ENCODE measurements around the gene AHI1. TPM values are rescaled to one million over a fixed set of nuclear protein-coding genes. Genes with fewer than 3 reads are reported as not detected.

Gene AHI1
- total RNA-seq, 3 donors from 2014 or later, result 17.7 to 34.7 (median 26.5) TPM

DNA sequence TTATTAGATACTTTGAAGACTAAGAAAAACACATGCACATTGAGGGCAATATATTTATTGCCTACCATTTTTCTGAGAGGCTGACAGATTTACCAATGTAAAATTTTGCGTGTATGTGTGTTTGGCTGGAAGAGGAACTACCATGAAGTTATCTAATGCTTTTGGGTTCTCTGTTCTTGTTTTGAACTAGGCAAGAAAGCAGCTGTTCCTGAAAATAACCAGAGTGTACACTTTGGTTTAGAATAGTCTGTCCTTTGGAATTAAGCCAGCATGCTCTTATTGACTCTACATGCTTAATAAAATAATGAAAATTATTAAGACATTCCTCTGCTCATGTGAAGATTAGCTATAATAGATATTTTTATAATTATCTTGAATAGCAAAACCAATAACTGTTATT is 187.2 kb downstream of the AHI1 start:
- Histone ChIP-seq H3K4me1 (ENCODE audit: low read depth) (no peaks in the 10 kb centered on the region), H3K36me3 (ENCODE audit: low read depth) (no peaks in the 10 kb centered on the region), H3K4me3 (no peak overlapping the region), H3K9me3 (no peaks in the 10 kb centered on the region)
- ATAC-seq, result no peak
- TF ChIP-seq, protein P1, sequence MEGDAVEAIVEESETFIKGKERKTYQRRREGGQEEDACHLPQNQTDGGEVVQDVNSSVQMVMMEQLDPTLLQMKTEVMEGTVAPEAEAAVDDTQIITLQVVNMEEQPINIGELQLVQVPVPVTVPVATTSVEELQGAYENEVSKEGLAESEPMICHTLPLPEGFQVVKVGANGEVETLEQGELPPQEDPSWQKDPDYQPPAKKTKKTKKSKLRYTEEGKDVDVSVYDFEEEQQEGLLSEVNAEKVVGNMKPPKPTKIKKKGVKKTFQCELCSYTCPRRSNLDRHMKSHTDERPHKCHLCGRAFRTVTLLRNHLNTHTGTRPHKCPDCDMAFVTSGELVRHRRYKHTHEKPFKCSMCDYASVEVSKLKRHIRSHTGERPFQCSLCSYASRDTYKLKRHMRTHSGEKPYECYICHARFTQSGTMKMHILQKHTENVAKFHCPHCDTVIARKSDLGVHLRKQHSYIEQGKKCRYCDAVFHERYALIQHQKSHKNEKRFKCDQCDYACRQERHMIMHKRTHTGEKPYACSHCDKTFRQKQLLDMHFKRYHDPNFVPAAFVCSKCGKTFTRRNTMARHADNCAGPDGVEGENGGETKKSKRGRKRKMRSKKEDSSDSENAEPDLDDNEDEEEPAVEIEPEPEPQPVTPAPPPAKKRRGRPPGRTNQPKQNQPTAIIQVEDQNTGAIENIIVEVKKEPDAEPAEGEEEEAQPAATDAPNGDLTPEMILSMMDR (IDR thresholded peaks at IDR 0.05), result no peak
- no peak for DNase-seq
- intact Hi-C loops (cut with DNase I, micrococcal nuclease), result no loop called here

DNA sequence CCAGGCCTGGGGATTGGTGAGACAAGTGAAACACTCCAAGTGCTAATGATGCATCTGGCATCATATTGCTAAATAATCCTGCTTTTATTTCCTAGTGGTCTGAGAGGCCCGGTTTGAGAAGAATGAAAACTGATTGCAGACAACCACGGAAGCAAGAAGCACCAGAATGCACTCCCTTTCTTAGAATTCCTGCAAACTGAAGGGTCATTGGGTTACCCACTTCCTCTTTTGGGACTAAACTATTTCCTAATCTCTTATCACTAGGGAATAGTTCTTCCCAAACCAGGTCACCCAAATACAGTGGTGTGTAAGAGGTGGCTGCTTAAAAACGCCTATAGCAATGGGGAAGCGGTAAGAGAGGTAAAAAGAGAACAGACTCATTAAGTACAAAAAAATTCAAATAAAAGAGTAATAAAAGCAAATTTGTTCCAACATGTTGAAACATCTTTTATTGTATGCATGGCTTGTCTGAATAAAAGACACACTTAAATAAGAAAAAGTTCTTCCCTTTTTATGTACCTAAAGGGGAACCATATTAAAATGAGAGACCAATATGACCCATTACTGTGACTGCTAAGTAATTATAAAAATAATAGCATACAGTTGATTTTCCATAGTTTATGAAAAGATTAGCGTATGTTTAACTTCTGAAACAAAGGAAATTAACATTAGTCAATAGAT is 190.7 kb downstream of the AHI1 start:
- no peak overlapping the region for H3K4me3 ChIP-seq
- TF ChIP-seq, protein P1 (IDR thresholded peaks at IDR 0.05), result no peak
- no peak for DNase-seq
- H3K4me1 ChIP-seq (ENCODE audit: low read depth), result no peaks in the 10 kb centered on the region
- no peaks in the 10 kb centered on the region for H3K36me3 ChIP-seq (ENCODE audit: low read depth)
- no peak for ATAC-seq
- H3K9me3 ChIP-seq, result no peaks in the 10 kb centered on the region
- intact Hi-C loops (cut with DNase I, micrococcal nuclease), result no loop called here

DNA sequence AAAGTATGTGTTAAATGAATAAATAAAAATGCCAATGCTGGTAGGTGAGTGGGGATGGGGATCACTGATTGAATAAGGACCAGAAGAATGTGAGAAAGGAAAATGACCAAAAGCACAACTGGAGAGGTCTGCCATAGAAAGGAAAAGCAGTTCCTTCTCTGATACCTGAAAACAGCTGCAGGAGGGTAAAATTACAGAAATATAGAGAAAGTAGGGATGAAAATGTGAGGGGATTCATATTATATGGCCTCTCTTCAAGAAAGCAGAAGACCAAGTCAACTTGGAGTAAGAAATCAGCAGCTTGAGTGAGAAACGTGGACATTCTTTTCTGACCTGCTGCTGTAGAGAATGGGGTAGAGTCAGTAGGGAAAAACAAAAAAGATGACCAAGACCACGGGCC is 191.4 kb downstream of the AHI1 start:
- intact Hi-C loops (cut with DNase I, micrococcal nuclease), result no loop called here
- no peaks in the 10 kb centered on the region for H3K4me1 ChIP-seq (ENCODE audit: low read depth)
- no peak overlapping the region for H3K4me3 ChIP-seq
- DNase-seq, result no peak
- no peaks in the 10 kb centered on the region for H3K9me3 ChIP-seq
- no peak for ATAC-seq
- TF ChIP-seq, protein P1 (IDR thresholded peaks at IDR 0.05), result no peak
- H3K36me3 ChIP-seq (ENCODE audit: low read depth), result no peaks in the 10 kb centered on the region

DNA sequence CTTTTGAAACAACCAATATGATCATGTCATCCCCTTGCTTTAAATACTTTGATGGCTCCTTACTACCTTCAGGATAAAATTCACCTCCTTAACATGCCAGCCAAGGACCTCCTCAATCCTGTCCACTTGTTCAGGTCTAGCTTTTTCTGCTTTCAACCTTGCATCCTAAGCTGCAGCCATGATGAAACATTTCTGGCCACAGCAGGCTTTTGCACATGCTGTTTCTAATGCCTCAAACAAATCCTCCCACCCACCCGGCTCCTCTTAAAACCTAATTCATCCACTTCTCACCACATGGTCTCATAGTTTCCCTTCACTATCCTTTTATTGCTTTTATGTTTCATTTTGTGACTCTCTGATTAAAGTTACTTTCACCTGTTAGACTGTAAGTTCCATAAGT is 191.9 kb downstream of the AHI1 start:
- no peak for DNase-seq
- intact Hi-C loops (cut with DNase I, micrococcal nuclease), result no loop called here
- Histone ChIP-seq H3K4me3 (no peak overlapping the region), H3K4me1 (ENCODE audit: low read depth) (no peaks in the 10 kb centered on the region), H3K36me3 (ENCODE audit: low read depth) (no peaks in the 10 kb centered on the region), H3K9me3 (no peaks in the 10 kb centered on the region)
- ATAC-seq, result no peak
- TF ChIP-seq, protein P1 (IDR thresholded peaks at IDR 0.05), result no peak

DNA sequence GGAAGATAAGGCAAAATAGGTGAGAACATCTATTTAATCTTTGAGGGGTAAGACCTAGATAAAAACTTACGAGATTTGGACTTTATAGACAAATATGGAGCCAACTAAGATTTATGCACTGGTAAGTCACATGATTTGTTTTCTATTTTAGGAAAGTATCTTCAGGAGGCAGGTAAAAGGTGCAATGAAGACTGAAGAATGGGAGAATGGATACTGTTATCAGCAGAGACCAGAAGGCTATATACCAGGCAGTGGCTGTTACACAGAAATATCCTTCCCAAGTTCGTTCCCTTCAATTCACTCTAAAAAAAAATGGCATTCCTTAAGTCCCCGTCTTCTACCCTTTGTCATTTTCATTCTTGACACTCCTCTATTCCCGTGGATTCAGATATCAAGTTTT is 192.7 kb downstream of the AHI1 start:
- H3K36me3 ChIP-seq (ENCODE audit: low read depth), result no peaks in the 10 kb centered on the region
- TF ChIP-seq, protein P1 (IDR thresholded peaks at IDR 0.05), result no peak
- H3K4me3 ChIP-seq, result no peak overlapping the region

DNA sequence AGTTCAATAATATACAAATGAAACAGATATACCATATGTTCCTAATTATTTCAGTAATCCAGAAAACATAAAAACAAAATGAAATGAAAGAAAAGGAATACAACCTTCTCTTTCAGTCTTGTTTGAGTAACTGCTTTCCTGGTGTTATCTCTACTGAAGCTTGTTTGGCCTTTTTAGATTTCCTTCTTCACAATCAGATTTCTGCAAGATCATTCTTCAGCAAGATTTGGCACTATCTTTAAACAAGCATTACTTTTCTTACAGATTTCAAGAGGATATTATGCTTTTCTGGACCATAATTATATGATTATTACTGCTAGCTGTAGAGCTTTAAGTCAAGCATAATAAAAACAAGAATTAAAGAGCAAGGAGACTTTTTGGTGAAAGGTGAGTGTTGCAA is 196.2 kb downstream of the AHI1 start:
- Histone ChIP-seq H3K9me3 (no peaks in the 10 kb centered on the region), H3K36me3 (ENCODE audit: low read depth) (no peaks in the 10 kb centered on the region), H3K4me3 (no peak overlapping the region), H3K4me1 (ENCODE audit: low read depth) (no peaks in the 10 kb centered on the region)
- TF ChIP-seq, protein P1 (IDR thresholded peaks at IDR 0.05), result no peak
- ATAC-seq (no peak), DNase-seq (no peak)
- intact Hi-C loops (cut with DNase I, micrococcal nuclease), result no loop called here

More for the DNA sequence above, 192.7 kb downstream of the AHI1 start:
- intact Hi-C loops (cut with DNase I, micrococcal nuclease), result no loop called here
- DNase-seq, result no peak
- no peaks in the 10 kb centered on the region for H3K4me1 ChIP-seq (ENCODE audit: low read depth)
- no peak for ATAC-seq
- no peaks in the 10 kb centered on the region for H3K9me3 ChIP-seq

Measured in mucosa of descending colon (tissue), 3 donors.